ENCODE measurements around the gene ZNF627. TPM values are rescaled to one million over a fixed set of nuclear protein-coding genes. Genes with fewer than 3 reads are reported as not detected.

The ZNF627 gene
- total RNA-seq, 4 donors from 2014 or later: 6.2 to 10.8 (median 10.4) TPM

- TF ChIP-seq CTCF (IDR thresholded peaks at IDR 0.05; ENCODE audit: low read depth): no peak
Observed at GRCh38 chr19:11598746-11599145, 1.5 kb downstream of the ZNF627 start.

- TF ChIP-seq CTCF (IDR thresholded peaks at IDR 0.05; ENCODE audit: low read depth): no peak
Observed at GRCh38 chr19:11606484-11606883, 9.2 kb downstream of the ZNF627 start.

GRCh38 chr19:11611730-11612129 is 14.4 kb downstream of the ZNF627 start:
- TF ChIP-seq CTCF (IDR thresholded peaks at IDR 0.05; ENCODE audit: low read depth): no peak

GRCh38 chr19:11612816-11613511 is 15.7 kb downstream of the ZNF627 start:
- no peak for TF ChIP-seq CTCF (IDR thresholded peaks at IDR 0.05; ENCODE audit: low read depth)

GRCh38 chr19:11617180-11618062 is 20.1 kb downstream of the ZNF627 start:
- TF ChIP-seq CTCF (IDR thresholded peaks at IDR 0.05; ENCODE audit: low read depth): no peak

- TF ChIP-seq CTCF (IDR thresholded peaks at IDR 0.05; ENCODE audit: low read depth): no peak
Observed at GRCh38 chr19:11620553-11620952, 23.3 kb downstream of the ZNF627 start.

- TF ChIP-seq CTCF (IDR thresholded peaks at IDR 0.05; ENCODE audit: low read depth): no peak
Observed at GRCh38 chr19:11624069-11624463, 26.8 kb downstream of the ZNF627 start.

Measured in subcutaneous adipose tissue (tissue), 4 donors.